Ectodermal cell (in vitro differentiated cells): ENCODE measurements around the gene HOXD4.

Source experiments
- H3K27ac ChIP-seq: 2 replicates; pipeline ENCODE4 v1.7.0; 2013; ENCODE audit warnings: mild to moderate bottlenecking, low read depth, low read length; ENCODE audit not compliant: insufficient read depth, poor library complexity, severe bottlenecking
- H3K27me3 ChIP-seq: 2 replicates; pipeline ENCODE4 v1.7.0; 2013; ENCODE audit warnings: mild to moderate bottlenecking, low read length; ENCODE audit not compliant: insufficient read depth, control insufficient read depth, poor library complexity, severe bottlenecking
- H3K36me3 ChIP-seq: one replicate; pipeline ENCODE4 v1.7.0; 2013; ENCODE audit warnings: low read length; ENCODE audit not compliant: control insufficient read depth, insufficient read depth
- H3K4me1 ChIP-seq: one replicate; pipeline ENCODE4 v1.7.0; 2013; ENCODE audit warnings: low read length; ENCODE audit not compliant: control insufficient read depth, insufficient read depth
- H3K4me3 ChIP-seq: 2 replicates; pipeline ENCODE4 v1.7.0; 2013; ENCODE audit warnings: low read depth, low read length, control low read depth; ENCODE audit not compliant: insufficient read depth
- H3K9me3 ChIP-seq: 2 replicates; pipeline ENCODE4 v1.7.0; 2013; ENCODE audit warnings: mild to moderate bottlenecking, low read length, moderate library complexity; ENCODE audit not compliant: control insufficient read depth
- WGBS, 2 experiments: methylation state at CpG; one replicate each; pipeline ENCODE4 v1.1.7; 2013; ENCODE audit warnings: missing lambda C conversion rate in 2 of 2; 5-methylcytosine and 5-hydroxymethylcytosine counted together

Gene HOXD4

DNA sequence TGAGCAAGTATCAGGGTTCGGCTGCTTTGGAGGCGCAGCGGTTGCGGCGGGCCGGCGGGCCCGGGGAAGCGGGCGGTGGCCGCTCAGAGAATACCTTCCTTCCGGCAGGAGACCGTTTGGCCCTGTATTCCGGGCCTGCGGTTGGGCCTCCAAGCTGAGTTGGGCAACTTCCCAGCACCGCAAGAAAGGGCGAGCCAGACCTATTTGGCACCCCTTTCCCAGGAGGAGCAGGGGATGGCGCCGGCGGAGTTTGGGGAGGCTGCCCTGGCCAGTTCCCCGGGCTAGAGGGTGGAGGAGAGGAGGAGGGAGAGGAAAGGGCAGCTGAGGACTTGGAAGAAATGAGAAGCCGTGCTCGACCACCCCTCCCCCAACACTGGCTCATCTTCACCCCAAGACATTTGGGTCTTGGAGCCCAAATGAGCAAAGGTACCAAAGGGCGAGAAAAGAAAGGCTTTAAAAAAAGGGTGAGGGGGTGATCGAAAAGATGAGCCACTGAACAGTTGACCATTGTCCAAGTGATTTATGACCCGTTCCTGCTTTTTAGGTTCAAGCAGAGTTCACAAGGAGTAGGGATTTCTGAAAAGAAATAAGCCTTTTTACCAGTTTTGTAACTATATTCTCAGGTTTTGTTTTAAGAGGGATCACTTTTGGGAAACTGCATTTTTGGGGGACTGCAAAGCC, 14.2 kb downstream of the HOXD4 start:
- H3K4me1 ChIP-seq: no peaks in the 10 kb centered on the region
- H3K27me3 ChIP-seq: peaks cover 100% of the 10 kb centered on the region
- 5 to 6% methylated on average over 26 of the region's 26 CpGs for WGBS, 2 experiments
- H3K4me3 ChIP-seq: no peak overlapping the region
- no peaks in the 10 kb centered on the region for H3K9me3 ChIP-seq
- no peak overlapping the region for H3K27ac ChIP-seq
- H3K36me3 ChIP-seq: no peaks in the 10 kb centered on the region

DNA sequence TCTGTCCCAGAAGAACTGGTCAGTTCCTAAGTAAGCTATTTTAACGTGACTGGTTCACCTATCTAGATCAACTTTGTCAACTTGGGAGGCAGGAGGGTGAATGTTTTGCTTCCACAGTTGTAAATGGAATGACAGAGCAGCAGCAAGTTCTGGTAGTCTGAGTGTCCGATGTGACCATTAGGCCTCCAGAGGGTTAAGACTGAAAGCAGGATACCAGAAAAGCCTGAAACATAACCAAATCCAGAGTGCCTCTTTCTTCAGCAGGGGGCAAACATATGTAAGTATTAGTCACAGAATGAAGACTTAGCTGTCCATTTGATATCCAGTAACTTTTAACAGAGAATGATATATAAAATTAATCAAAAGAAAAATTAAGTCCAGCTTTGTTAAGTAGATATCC, 14.9 kb downstream of the HOXD4 start:
- H3K27ac ChIP-seq: no peak overlapping the region
- no peaks in the 10 kb centered on the region for H3K4me1 ChIP-seq
- WGBS, 2 experiments: 21 to 22% methylated on average over 2 of the region's 2 CpGs

GRCh38 chr2:176167398-176167797, 16.0 kb downstream of the HOXD4 start:
- no peaks in the 10 kb centered on the region for H3K4me1 ChIP-seq
- peaks cover 100% of the 10 kb centered on the region for H3K27me3 ChIP-seq
- H3K4me3 ChIP-seq: no peak overlapping the region
- 53% methylated on average over 1 of the region's 1 CpG; no CpG with 5 or more reads in 1 of the 2 experiments for WGBS, 2 experiments
- no peaks in the 10 kb centered on the region for H3K9me3 ChIP-seq
- no peak overlapping the region for H3K27ac ChIP-seq
- no peaks in the 10 kb centered on the region for H3K36me3 ChIP-seq

More for the DNA sequence above, 14.9 kb downstream of the HOXD4 start:
- H3K36me3 ChIP-seq: no peaks in the 10 kb centered on the region
- no peak overlapping the region for H3K4me3 ChIP-seq
- H3K9me3 ChIP-seq: no peaks in the 10 kb centered on the region
- H3K27me3 ChIP-seq: peaks cover 100% of the 10 kb centered on the region

- H3K27me3 ChIP-seq: peaks cover 100% of the 10 kb centered on the region
- H3K9me3 ChIP-seq: no peaks in the 10 kb centered on the region
- WGBS, 2 experiments: 40 to 44% methylated on average over 5 of the region's 5 CpGs
- H3K4me3 ChIP-seq: no peak overlapping the region
- H3K4me1 ChIP-seq: no peaks in the 10 kb centered on the region
- no peaks in the 10 kb centered on the region for H3K36me3 ChIP-seq
- H3K27ac ChIP-seq: no peak overlapping the region
Measured at GRCh38 chr2:176169181-176169580, 17.8 kb downstream of the HOXD4 start.

DNA sequence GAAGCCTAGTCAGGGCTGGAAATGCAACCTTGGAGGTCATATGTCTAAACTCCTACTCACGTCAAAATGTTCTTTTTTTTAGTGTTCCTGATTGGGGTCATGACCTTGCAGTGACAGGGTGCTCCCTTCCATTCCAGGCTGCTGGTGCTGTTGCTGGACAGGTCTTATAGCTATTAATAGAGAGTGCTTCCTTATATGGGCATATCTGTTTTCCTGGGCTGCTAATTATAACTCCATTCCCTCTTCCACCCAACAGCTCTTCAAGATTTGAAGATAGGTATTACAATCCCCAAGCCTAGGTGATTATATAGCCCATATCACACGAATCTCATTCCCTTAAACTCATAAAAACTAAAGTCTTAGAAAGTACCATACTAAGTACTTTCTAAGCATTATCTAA, 18.4 kb downstream of the HOXD4 start:
- Histone ChIP-seq H3K27ac (no peak overlapping the region), H3K4me1 (peaks cover 3% of the 10 kb centered on the region), H3K4me3 (no peak overlapping the region), H3K36me3 (no peaks in the 10 kb centered on the region), H3K27me3 (peaks cover 100% of the 10 kb centered on the region), H3K9me3 (no peaks in the 10 kb centered on the region)
- WGBS, 2 experiments: 63 to 64% methylated on average over 2 of the region's 2 CpGs

DNA sequence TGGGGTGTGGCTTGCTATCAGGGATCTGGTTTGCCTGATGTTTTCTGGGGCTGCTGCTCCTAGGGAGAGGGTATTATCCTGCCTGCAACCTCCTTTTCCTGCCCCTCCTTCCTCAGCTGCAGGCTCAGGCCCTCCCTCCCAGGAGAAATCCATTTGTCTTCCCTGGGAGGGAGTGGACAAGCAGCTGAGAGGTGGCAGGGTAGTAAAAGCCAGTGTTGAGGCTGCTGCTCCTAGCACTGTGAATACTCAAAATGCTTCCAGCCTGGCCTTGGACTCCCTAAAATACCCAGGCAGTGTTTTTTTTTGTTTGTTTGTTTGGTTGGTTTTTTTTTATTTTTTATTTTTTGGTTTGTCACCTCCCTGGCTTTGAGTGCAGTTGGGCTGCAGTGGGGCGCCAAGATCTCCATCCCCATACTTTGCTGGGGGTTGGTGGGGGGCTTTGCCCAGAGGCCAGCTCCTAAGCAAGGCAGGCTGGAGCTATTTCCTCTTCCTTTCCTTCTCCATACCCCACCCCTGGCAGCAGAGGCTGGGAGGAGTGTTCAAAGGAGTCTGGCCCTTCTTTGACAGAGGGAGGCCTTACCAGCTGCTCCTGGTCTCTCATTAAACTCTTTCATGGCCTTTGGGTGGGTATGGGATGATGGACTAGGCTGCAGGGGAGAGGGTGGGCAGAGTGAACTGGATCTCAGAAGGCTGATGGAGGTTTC, 19.4 kb downstream of the HOXD4 start:
- H3K36me3 ChIP-seq: no peaks in the 10 kb centered on the region
- peaks cover 6% of the 10 kb centered on the region for H3K4me1 ChIP-seq
- no peak overlapping the region for H3K4me3 ChIP-seq
- H3K27me3 ChIP-seq: peaks cover 100% of the 10 kb centered on the region
- no peak overlapping the region for H3K27ac ChIP-seq
- 13% methylated on average over 1 of the region's 1 CpG; no CpG with 5 or more reads in 1 of the 2 experiments for WGBS, 2 experiments
- H3K9me3 ChIP-seq: no peaks in the 10 kb centered on the region

GRCh38 chr2:176171351-176172006, 20.1 kb downstream of the HOXD4 start:
- H3K4me3 ChIP-seq: no peak overlapping the region
- H3K36me3 ChIP-seq: no peaks in the 10 kb centered on the region
- no peaks in the 10 kb centered on the region for H3K9me3 ChIP-seq
- WGBS, 2 experiments: 2% methylated on average over 50 of the region's 51 CpGs
- H3K27me3 ChIP-seq: peaks cover 100% of the 10 kb centered on the region
- peaks cover 6% of the 10 kb centered on the region for H3K4me1 ChIP-seq
- H3K27ac ChIP-seq: no peak overlapping the region

- WGBS, 2 experiments: 5% methylated on average over 60 of the region's 60 CpGs
- H3K27me3 ChIP-seq: peaks cover 100% of the 10 kb centered on the region
Measured at GRCh38 chr2:176172007-176172894, 20.9 kb downstream of the HOXD4 start.

GRCh38 chr2:176172895-176173566, 21.7 kb downstream of the HOXD4 start:
- Histone ChIP-seq H3K27me3 (peaks cover 100% of the 10 kb centered on the region), H3K36me3 (no peaks in the 10 kb centered on the region), H3K4me1 (peaks cover 6% of the 10 kb centered on the region), H3K9me3 (no peaks in the 10 kb centered on the region), H3K27ac (no peak overlapping the region), H3K4me3 (no peak overlapping the region)
- WGBS, 2 experiments: 11 to 14% methylated on average over 8 to 13 of the region's 14 CpGs

More at GRCh38 chr2:176172007-176172894, 20.9 kb downstream of the HOXD4 start:
- no peaks in the 10 kb centered on the region for H3K9me3 ChIP-seq
- no peak overlapping the region for H3K4me3 ChIP-seq
- no peaks in the 10 kb centered on the region for H3K36me3 ChIP-seq
- peaks cover 6% of the 10 kb centered on the region for H3K4me1 ChIP-seq
- H3K27ac ChIP-seq: no peak overlapping the region
